Activated T-cell treated with anti-CD3 and anti-CD28 coated beads, Interleukin-2, amount 50 U/mL, for 1 hour (primary cell): ENCODE results near the gene LEAP2.

Experiments used
- DNase-seq: peaks from one replicate; pipeline ENCODE4 v3.0.0-alpha.2; 2020

LEAP2 gene, protein sequence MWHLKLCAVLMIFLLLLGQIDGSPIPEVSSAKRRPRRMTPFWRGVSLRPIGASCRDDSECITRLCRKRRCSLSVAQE

DNA sequence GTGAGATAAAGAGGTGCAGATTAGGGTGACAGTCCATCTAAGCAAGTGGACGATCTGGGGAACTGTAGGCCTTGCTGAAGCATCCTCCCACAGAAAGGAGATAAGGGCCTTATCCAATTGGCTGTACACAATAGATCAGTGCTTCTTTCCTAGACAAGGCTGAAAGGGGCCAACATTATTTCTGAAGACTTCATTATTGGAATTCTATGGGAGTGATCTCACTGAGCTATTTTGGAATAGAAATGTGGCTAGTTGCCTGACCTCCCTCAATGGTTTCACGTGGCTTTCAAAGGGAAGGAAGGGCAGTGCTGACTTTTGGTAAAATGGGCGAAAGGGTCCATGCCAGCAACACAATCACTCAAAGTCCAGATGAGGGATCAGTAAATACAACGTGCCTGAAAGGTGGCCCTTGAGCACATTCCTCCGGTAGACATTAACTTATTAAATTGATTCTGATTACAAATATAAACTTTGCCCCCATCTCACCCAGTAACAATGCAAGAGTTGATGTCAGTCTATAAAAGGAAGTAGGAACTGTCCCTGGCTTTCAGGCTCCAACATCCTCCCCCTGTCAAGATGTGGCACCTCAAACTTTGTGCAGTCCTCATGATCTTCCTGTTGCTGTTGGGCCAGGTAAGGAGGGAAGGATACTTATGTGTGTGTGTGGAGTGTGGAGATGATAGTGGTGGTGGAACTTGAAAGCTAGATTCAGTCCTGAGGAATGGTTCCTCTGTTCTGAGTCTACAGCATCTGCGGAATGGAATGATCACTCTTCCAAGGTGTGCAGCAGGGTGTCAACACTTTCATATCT lies at the start of gene LEAP2:
LEAP2 (plus strand) TSS at position 550 of the 811 bp plus-strand sequence; CDS start at position 577, 27 bp downstream.
- DNase-seq, result no peak

DNA sequence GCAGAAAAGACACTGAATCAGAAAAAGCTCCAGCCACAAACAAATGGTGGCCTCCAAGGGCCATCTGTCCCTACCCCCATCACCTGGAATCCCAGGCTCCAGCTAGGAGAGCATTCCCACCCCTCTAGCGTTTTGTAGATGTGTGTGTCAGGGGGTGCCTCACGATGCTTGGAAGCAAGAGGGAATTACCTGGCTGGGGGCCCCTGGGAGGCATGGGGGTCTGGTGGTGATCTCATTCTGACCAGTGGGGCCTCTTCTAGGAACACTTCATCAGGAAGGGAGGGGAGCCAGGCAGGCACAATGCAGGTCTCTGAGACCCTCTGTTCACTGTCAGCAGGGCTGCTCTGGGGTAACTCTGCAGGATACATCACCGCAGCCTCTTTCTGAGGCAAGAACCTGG lies 49.0 kb upstream of the LEAP2 start:
- no peak for DNase-seq

DNA sequence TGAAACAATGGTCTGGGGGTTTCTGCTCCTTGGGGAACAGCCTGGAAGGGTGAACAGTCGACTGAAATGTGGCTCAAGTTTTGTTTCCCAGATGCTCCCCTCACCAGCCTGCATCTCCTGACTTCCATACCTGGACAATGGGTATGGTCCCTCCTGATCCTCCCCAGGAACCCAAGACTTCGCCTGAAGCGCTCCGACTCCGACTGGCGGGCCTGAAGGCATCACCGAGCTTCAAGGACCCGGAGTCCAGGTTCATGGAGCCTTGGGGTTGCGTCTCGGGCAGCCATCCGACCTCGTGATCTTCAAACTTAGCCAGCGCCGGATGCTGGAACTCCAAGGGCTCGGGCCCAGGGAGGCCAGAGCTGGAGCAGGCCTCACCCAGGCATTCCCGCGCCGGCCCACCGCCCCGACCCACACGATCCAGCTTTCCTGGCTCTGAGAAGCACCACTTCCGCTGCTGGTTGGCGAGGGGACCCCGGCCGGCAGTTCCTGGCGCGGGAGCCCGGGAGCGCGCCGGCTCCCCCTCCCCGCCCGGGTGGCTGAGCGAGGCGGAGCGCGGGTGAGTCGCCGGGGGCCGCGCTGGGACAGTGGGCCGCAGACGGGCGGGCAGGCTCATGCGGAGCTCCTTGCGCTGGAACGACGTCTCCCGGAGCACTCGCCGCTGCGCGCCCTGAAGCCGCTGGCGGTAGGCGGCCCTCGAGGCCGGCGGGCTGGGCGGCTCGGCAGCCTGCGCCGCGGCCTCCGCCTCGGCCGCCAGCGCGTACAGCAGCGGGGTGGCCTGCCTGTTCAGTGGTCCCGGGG lies 48.2 kb upstream of the LEAP2 start:
- peak; percentile 33 for DNase-seq

DNA sequence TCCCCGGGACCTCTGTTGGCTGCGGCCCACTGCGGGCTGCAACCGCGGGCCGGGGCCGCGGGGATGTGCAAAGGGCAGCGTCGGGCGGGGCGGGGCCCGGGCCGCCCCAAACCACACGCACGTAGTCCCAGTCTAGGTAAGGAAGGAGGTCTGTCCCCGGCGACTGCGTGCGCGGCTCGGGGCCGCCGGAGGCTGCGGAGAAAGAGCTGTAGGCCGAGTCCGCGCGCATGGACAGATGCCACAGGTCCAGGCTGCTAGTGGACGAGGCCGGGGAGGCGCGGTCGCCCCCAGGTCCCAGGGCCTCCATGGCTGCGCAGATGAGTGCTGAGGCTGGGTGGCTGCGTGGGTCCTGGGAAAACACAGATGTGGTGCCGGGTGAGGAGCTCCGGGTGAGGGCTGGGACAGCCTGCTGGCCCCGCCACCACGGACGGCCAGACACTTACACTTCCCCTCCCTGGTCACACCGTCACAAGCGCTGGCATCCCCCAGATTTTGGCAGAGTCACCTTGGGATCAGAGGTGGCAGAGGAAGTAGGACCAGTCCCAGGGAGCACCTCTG lies 47.6 kb upstream of the LEAP2 start:
- peak; percentile 36 for DNase-seq

DNA sequence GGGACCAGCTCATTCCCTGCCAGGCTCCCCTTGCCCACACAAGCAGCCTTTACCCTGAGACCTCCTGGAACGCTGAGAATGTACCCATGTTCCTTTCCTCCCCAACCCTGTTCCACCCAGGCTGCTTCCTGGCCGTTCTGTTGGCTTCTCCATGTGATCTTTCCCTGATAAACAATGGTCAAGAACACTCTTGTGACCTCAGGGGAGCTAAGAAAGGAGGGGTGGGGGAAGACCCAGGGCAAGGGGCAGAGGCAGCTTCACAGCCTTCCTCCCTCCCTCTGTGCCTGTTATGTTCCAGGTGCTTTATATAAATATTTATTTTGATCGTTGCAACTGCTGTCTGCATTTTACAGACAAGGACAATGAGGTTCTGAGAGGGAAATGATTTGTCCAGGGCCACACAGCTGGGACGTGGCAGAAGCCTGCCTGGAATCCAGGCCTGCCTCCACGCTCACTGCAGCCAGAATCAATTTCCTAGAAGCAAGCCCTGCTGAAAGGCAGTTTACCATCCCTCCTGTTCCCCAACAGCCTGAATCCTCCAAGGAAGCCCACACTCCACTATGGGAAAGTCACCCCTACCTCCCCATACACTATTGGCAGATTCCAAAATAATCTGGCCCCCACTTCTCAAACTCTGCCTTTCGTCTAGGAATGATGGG lies 46.9 kb upstream of the LEAP2 start:
- no peak for DNase-seq

DNA sequence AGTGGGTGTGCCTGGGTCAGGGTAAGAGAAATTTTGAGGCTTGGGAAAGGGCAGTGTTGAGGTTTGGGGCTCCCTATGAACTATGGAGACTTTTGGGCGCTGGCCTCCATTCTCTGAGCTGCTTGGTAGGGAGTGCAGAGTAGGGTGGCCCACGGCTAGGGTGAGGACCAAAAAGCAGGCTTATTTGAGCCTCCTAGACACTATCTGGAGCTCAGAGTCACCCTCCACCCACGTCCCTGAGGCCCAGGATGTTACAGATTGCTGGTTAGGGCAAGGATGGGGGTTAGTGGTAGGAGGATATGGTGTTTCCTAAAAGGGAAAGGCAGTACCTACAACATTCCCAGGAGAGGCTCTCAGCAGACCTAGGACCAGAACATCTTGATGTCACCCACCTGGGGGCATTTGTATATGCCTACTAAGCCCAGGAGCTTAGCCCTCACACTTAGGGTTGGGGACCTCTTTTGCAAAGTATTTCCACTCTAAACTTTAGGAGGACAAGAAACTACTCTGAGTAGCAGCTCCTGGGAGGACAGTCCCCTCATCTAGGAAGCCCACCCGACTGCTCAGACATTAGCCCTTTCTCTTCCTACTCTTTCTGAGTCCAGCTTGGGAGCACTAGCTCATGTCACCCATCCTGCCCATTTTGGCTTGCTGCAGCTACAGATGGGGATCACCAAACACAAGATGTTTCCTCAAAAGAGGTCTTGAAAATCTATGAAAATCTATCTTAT lies 45.4 kb upstream of the LEAP2 start:
- DNase-seq, result no peak

DNA sequence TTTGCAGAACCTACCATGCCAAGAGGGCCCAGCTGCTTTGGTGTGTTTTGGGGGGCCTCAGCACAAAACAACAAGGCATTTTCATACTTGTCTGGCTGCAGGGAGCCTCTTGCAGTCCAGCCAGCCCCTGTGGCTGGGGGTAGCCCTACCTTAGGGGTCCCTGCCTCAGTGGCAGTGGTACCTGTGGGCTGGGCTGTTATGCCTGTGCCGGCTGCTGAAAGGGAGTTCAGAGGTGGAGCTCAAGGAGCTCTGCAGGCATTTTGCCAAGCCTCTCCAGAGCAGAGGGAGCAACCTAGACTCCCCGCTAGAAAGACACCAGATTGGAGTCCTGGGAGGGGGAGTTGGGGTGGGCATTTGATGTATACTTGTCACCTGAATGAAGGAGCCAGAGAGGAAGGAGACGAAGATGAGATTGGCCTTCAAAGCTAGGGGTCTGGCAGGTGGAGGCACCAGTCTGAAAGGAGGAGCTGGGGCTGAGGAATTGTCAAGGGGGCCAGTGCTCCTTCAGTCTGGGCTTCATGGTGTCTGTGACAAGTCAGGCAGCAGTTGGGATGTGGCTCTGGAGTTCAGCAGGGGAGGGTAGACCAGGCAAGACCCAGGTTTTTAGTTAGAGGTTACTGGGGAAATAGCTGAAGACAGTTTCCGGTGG lies 44.5 kb upstream of the LEAP2 start:
- DNase-seq, result no peak

DNA sequence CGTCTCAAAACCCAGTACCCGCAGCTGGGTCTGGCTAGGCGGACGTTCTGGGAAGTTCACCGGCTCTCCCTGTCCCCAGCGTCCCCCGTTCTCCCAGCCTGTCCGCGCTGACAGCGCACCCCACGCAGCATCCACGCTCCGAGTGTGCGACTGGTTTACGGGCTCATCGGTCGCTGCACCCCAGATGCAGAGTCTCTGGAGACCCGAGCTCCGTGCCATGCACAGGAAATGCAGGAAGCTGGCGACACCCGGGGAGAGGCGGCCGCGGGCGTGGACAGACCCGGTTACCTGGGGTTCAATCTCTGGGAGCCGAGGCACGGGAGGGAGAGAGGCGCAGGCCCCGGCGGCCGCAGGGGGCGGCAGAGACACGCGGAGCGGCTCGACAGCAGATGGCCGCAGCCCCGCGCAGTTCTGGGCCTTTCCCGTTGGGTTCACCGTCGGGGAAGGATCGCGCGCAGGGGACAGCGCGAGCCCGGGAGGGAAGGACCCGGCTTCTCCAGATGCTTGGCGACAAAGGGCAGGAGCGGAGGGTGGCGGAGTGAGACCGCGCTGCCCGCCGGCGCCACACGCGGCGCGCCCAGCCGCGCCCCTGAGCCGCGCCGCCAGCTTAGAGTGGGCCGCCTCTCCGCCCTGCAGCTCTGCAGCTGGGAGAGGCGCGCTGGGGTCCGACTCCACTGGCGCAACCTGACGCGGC lies 43.6 kb upstream of the LEAP2 start:
- DNase-seq, result peak; percentile 78

DNA sequence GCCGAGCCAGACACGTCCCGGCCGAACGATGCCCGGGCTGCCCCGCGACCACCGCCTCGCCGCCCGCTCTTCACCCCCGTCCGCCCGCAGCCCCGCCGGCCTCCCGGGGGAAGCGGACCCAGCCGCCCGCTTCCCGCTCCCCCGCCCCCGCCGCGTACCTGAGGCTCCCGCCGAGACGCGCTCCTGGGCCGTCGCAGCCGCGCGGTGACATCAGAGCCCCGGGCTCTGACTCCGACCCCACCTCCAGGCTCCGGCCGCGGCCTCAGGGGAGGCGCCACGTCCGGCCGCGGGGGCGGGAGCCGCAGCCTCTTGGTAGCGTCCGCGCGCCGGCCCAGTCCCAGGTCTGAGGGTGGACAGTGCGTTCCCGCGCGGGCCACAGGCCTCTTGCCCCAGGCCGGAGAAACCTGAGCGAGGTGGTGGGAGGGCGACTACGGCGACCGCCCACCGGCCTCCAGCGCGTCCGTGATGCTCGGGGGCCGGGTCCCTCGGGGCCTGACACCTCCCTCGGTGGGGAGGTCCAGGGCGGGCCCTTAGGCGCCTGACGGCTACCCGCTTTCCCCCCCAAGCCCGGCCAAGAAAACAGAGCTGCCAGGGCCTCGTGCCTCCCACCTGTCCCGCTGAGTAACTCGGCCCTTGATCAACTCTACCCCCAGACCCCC lies 42.9 kb upstream of the LEAP2 start, which contains the start of gene SHROOM1:
SHROOM1 (minus strand) TSS at position 212 of the 659 bp plus-strand sequence. CDS start 4,507 bp downstream, outside the sequence.
- DNase-seq, result no peak

DNA sequence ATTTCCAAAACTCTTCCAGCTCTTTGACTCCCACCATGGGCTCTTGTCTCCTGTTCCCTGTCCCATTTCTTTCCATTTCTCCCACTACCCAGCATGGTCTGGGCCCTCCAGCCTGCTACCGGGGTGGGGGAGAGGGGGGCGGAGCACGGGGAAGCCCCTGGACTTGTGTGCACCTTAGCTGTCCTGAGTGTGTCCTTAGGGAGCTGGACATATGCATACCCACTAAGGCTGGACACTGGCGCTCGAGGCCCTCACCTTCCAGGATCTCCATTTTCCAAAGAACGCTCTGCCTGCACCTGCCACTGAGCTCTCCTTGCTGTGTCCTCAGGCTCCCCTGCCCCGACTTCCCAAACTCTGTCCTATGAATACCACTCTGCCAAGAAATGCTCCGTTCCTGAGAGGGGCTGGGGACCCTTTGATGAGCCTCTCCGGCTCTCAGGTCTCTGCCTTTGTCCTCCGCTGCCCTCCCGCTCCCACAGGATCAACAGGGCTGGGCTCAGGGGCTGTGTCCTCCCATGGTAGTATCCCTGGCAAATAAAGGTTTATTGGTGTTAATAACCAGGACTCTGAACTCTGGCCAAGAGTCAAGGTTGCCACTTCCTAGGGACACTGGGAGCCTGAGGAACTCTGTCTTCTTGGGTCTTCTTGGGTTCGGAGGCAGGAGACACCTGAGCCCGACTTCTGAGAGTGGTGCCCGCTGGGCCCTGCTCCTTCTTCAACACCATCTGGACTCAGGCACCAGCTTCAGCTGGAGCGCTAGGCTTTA lies 42.2 kb upstream of the LEAP2 start:
- DNase-seq, result no peak

DNA sequence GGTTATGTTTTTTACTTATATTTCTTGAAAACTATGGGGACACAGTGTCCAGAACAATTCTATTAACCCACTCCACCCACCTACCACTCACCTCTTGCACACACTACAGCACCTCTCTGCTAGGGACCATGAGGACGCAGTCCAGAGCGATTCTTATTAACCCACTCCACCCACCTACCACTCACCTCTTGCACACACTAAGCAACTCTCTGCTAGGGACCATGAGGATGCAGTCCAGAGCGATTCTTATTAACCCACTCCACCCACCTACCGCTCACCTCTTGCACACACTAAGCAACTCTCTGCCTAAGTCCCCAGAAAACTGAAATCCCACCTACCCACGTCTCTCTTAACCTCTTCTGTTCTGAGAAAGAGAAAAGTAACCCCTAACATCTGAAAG lies 40.9 kb upstream of the LEAP2 start:
- no peak for DNase-seq

DNA sequence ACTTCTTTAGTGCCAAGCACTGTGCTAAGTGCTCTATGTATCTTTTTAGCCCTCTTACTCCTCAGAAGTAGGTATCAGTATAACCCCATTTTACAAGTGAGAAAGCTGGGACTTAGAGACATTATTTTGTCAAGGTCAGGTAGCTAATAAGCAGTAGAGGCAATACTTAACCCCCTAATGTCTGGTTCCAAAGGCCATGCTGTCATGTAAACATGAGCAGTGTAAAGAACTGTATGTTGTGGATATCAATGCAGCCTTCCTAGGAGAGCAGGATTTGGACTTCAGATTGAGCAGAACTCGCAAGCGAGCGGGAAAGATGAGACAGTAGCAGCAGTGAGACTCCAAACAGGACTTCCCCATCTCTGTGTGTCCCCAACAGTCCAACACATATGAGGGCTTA lies 39.4 kb upstream of the LEAP2 start:
- DNase-seq, result no peak

DNA sequence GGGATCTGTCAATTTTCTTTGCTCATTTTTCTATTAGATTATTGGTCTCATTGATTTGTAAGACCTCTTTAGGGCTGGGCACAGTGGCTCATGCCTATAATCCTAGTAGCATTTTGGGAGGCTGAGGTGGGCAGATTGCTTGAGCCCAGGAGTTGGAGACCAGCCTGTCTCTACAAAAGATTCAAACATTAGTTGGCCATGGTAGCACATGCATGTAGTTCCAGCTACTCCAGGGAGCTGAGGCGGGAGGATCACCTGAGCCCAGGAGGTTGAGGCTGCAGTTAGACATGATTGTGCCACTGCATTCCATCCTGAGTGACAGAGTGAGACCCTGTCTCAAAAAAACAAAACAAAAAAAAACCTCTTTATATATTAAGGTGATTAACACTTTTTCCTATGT lies 36.6 kb upstream of the LEAP2 start:
- DNase-seq, result no peak

DNA sequence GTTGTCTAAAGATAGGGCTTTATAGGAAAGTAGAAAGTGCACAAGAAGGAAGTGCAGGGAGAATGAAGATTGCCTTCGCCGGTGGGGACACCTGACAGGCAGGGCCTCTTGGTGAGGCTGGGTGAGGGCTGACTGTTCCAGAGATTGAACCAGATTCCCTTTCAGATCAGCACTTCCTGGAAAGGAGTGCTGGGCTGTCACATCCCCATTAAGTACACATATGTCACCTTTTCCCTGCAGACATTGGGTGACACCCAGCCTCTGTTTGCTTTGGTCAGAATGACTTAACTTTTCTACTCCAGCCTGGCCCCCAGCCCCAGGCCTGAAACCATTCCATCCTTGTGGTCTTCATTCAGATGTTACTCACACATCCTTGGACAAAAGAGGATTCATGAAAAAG lies 35.6 kb upstream of the LEAP2 start:
- no peak for DNase-seq

DNA sequence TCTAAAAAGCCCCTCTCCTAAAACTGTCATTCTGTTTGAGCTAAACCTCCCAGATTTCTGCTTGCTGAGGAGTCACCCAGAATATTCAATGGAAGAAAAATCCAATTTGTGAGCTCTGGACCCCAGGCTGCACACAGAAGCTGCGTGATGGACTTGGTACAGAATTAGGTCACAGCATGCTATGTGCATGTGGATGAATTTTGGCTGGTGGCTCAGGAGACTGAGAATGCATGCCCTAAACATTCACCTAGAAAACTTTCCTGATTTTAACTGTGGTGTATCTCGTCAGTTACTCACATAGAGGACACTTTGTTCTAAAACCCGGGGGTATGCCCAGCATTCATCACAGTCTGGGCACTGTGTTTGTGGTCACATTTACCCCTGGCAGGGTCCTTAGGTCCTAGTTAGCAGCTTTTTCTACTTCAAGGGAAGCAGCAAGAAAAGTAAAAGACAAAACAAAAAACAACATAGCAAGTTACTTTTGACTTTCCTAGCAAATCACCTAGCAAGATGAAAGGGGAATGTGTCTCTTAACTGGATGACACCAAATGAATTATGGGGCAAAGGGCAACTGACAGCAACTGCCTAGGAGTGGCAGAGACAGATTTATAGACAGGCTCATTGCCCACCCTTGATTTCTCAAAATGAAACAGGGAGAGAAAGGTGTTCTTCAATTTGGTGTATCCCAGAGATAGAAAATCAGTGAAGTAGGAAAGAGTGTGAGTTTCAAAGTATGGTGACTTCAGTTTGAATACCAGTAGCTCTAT lies 34.8 kb upstream of the LEAP2 start:
- DNase-seq, result no peak

DNA sequence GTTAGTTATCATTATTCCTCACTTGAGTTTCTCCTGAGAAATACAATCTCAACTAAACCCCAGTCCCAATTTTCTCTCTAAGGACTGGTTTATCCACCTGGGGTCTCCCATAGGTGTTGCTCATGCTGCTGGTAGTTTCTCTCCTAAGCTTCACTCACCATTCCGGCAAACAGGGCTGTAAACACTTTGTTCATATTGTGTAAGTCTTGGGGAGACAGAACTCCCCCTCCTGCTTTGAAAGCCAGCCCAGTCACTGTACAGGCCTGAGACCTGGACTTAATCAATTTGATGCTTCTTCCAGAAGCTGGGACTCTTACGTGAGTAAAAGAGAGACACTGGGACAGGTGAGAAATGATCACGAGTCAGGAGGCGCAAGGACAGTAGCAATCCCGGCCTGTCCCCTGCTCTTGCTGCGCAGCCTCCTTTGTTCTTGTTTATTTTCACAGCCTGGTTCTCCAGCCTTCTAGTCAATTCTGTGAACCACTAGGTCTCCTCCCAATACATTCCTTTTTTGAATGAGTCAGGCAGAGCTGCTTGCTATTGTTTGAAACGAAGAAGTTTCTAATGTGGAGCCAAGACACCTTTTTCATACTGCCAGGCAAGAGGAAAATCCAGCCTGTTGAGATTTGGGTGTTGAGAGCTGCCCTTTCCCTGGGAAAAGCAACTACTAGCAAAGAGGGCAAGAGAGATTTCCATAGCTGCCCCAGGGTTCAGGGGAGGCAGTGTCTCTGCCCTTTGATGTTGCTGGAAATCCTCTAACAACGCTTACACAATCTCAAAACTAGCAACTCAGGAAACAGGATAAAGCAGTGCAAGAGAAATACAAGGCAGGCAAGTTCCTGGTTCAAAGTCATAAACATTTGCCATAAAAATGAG lies 33.8 kb upstream of the LEAP2 start:
- DNase-seq, result no peak

DNA sequence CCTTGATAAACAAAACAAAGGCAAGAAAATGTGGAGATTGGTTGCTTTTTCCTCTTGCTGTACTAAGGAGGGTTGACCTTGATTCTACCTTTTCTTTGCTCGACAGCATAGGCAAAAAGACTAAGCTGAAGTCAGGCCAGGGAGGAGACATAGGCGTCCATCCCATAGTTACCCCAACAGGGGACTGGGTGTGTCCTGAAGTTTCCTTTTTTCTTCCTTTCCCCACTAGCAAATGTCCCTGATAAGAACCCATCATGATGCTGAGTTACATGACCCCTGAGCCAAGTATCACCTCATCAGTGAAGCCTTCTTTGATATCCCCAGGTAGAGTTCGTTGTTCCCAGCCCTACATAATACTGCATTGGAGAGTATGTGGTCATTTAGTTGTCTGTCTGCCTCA lies 33.2 kb upstream of the LEAP2 start:
- no peak for DNase-seq

DNA sequence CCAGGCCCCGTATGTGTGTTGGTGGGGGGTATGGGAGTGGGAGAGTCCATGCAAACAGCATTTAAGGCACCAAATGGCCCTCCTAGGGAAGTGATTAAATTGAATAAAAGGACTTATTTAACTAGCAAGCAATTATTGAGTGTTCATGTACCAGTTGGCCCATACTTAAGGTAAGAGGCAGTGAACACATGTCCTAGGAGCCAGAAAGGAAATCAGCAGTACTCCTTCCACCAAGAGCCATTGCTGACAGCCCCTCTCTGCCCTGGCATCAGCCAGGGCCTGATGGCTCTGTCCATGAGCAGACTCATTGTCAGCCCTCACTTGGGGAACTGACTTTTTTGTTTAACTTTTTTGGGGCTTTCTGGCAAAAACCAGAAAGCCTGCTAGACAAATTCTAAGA lies 32.6 kb upstream of the LEAP2 start:
- no peak for DNase-seq
